ENCODE data around the gene SMG5.

The SMG5 gene

GRCh38 chr1:156242738-156243137 is 39.9 kb downstream of the SMG5 start:
- Mint-ChIP-seq H3K27me3 (ENCODE audit: low read depth, poor library complexity) (peaks cover 2% of the 10 kb centered on the region), H3K36me3 (ENCODE audit: low read depth) (peaks cover 12% of the 10 kb centered on the region), H3K4me3 (no peak overlapping the region), H3K9me3 (no peaks in the 10 kb centered on the region), H3K4me1 (peaks cover 24% of the 10 kb centered on the region), H3K27ac (peak overlapping the region; percentile 66)
- TF ChIP-seq, protein P1, sequence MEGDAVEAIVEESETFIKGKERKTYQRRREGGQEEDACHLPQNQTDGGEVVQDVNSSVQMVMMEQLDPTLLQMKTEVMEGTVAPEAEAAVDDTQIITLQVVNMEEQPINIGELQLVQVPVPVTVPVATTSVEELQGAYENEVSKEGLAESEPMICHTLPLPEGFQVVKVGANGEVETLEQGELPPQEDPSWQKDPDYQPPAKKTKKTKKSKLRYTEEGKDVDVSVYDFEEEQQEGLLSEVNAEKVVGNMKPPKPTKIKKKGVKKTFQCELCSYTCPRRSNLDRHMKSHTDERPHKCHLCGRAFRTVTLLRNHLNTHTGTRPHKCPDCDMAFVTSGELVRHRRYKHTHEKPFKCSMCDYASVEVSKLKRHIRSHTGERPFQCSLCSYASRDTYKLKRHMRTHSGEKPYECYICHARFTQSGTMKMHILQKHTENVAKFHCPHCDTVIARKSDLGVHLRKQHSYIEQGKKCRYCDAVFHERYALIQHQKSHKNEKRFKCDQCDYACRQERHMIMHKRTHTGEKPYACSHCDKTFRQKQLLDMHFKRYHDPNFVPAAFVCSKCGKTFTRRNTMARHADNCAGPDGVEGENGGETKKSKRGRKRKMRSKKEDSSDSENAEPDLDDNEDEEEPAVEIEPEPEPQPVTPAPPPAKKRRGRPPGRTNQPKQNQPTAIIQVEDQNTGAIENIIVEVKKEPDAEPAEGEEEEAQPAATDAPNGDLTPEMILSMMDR (IDR thresholded peaks at IDR 0.05) = no peak
- DNase-seq = no peak

GRCh38 chr1:156241926-156242325 is 40.7 kb downstream of the SMG5 start, which contains the start of gene BGLAP:
Gene BGLAP, plus strand, starts transcription at chr1:156242184. Its CDS starts 48 bp downstream, at chr1:156242232.
- no peak for DNase-seq
- Mint-ChIP-seq H3K27ac (peak within 1 kb of the TSS; percentile 81), H3K27me3 (ENCODE audit: low read depth, poor library complexity) (peaks cover 2% of the 10 kb centered on the region), H3K4me1 (peaks cover 20% of the 10 kb centered on the region), H3K9me3 (no peaks in the 10 kb centered on the region), H3K36me3 (ENCODE audit: low read depth) (peaks cover 17% of the 10 kb centered on the region), H3K4me3 (no peak within 1 kb of the TSS)
- TF ChIP-seq, protein P1 (IDR thresholded peaks at IDR 0.05) = no peak

GRCh38 chr1:156241311-156241811 is 41.3 kb downstream of the SMG5 start:
- Mint-ChIP-seq H3K4me3 (no peak overlapping the region), H3K4me1 (peaks cover 18% of the 10 kb centered on the region), H3K27me3 (ENCODE audit: low read depth, poor library complexity) (peaks cover 2% of the 10 kb centered on the region), H3K27ac (peak overlapping the region; percentile 80), H3K9me3 (no peaks in the 10 kb centered on the region), H3K36me3 (ENCODE audit: low read depth) (peaks cover 22% of the 10 kb centered on the region)
- no peak for DNase-seq
- TF ChIP-seq, protein P1 (IDR thresholded peaks at IDR 0.05) = no peak

DNA sequence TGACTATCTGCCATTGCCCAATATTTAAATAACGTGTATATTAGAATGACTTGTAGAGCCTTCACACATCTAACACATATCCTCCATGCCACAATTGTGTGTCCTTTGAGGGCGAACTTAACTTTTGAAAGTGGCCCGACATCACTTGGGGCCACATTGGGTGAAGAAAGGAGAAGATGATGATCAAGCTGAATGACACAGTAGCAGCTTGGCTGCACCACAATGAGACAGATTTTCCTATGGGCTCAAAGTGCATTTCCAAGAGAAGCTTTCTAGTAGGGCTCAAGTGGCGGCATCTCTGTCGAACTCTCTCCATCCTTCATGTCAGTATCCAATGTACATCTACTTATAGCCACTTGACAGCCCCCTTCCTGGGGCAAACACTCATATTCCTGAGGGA is 44.4 kb downstream of the SMG5 start:
- H3K9me3 Mint-ChIP-seq = no peaks in the 10 kb centered on the region
- DNase-seq = no peak
- peaks cover 7% of the 10 kb centered on the region for H3K4me1 Mint-ChIP-seq
- peaks cover 38% of the 10 kb centered on the region for H3K36me3 Mint-ChIP-seq (ENCODE audit: low read depth)
- no peak overlapping the region for H3K4me3 Mint-ChIP-seq
- H3K27me3 Mint-ChIP-seq (ENCODE audit: low read depth, poor library complexity) = peaks cover 2% of the 10 kb centered on the region
- no peak overlapping the region for H3K27ac Mint-ChIP-seq
- TF ChIP-seq, protein P1 (IDR thresholded peaks at IDR 0.05) = no peak

DNA sequence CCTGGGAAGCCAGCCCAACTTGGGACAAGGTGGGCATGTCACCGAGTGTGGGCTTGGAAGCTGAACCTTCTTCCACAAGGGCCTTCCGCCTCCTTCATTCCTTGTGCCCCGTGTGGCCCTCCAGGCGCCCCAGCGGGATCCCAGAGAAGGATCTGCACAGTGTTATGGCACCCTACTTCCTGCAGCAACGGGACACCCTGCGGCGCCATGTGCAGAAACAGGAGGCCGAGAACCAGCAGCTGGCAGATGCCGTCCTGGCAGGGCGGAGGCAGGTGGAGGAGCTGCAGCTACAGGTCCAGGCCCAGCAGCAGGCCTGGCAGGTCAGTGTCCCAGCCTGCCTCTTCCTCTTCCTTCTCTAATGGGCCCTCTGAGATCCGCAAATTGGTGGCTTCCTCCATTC is 46.5 kb downstream of the SMG5 start:
- H3K36me3 Mint-ChIP-seq (ENCODE audit: low read depth) = peaks cover 43% of the 10 kb centered on the region
- H3K4me3 Mint-ChIP-seq = no peak overlapping the region
- TF ChIP-seq, protein P1 (IDR thresholded peaks at IDR 0.05) = no peak
- DNase-seq = no peak
- H3K9me3 Mint-ChIP-seq = no peaks in the 10 kb centered on the region
- H3K4me1 Mint-ChIP-seq = peaks cover 7% of the 10 kb centered on the region
- peaks cover 2% of the 10 kb centered on the region for H3K27me3 Mint-ChIP-seq (ENCODE audit: low read depth, poor library complexity)
- no peak overlapping the region for H3K27ac Mint-ChIP-seq

GRCh38 chr1:156233426-156234127 is 49.0 kb downstream of the SMG5 start:
- no peaks in the 10 kb centered on the region for H3K27me3 Mint-ChIP-seq (ENCODE audit: low read depth, poor library complexity)
- no peak for DNase-seq

More at GRCh38 chr1:156233426-156234127, 49.0 kb downstream of the SMG5 start:
- no peak overlapping the region for H3K4me3 Mint-ChIP-seq
- H3K9me3 Mint-ChIP-seq = no peaks in the 10 kb centered on the region
- peaks cover 54% of the 10 kb centered on the region for H3K36me3 Mint-ChIP-seq (ENCODE audit: low read depth)
- TF ChIP-seq, protein P1 (IDR thresholded peaks at IDR 0.05) = no peak
- no peaks in the 10 kb centered on the region for H3K4me1 Mint-ChIP-seq
- H3K27ac Mint-ChIP-seq = peak overlapping the region; percentile 55

Measured in nephron progenitor cell (in vitro differentiated cells).